K562 (cell line): Measurements from ENCODE around the gene METRNL. TPM values are rescaled to one million over a fixed set of nuclear protein-coding genes. Genes with fewer than 3 reads are reported as not detected.
A peak's percentile ranks its signal among the peaks of the same experiment; 100 is the strongest.

Source experiments
- ATAC-seq: fragments of 200-7000 bp; cut with Tn5 transposase; 3 replicates; pipeline ENCODE4 v1.9.1; 2020; ENCODE audit warnings: moderate library complexity
- BruUV-seq: library from RNA; stranded (reverse); fragments of 400-500 nt; replicated peaks from 2 replicates; lab custom pipeline; 2021; lab: Mats Ljungman, UMichigan
- CTCF ChIA-PET: fragments of 300-600 bp; formaldehyde crosslinking; extraction: SDS; loops from one replicate; lab custom pipeline; 2021; ENCODE audit warnings: low intra/inter-chr PET ratio; lab: Yijun Ruan, JAX
- POLR2A ChIA-PET: fragments of 300-600, 350-650 bp; sonication (Branson Sonifier 250); formaldehyde crosslinking; extraction: SDS; loops from one replicate; lab custom pipeline; 2021; ENCODE audit warnings: antibody characterized with exemption, inconsistent platforms; lab: Yijun Ruan, JAX
- DNase-seq, 4 experiments: peaks; one replicate each; pipeline versions ENCODE4 v3.0.0 to v3.0.0-alpha.2; 2011 to 2018; ENCODE audit warnings: low spot score in 3 of 4, mixed read lengths in 3 of 4; ENCODE audit errors: extremely low read depth in 1 of 4
- FAIRE-seq: peaks from 2 replicates; lab custom pipeline; 2011; peaks lifted over from hg19 to GRCh38; lab: Jason Lieb, UNC
- H2AFZ ChIP-seq: 2 replicates; pipeline ENCODE4 v1.6.0; 2011; ENCODE audit warnings: low read depth, low read length, control low read depth, inconsistent platforms
- H3K27ac ChIP-seq: fragments of 200-600 bp; 3 replicates; pipeline ENCODE4 v1.8.0; 2011; ENCODE audit warnings: low read depth, mild to moderate bottlenecking, control low read depth, inconsistent platforms, low read length, moderate library complexity, mixed read lengths; ENCODE audit errors: extremely low read depth
- H3K27me3 ChIP-seq, 2 experiments: fragments of 300-600 bp in 1 of 2; 2 replicates in 1 of 2; 3 replicates in 1 of 2; pipeline versions ENCODE4 v1.6.0 to v1.8.0; 2011; ENCODE audit warnings: inconsistent platforms in 2 of 2, low read length in 2 of 2, mild to moderate bottlenecking in 1 of 2, mixed read lengths in 1 of 2, moderate library complexity in 1 of 2; ENCODE audit not compliant: control insufficient read depth in 2 of 2, insufficient read depth in 2 of 2
- H3K36me3 ChIP-seq: fragments of 300-600 bp; 3 replicates; pipeline ENCODE4 v1.8.0; 2011; ENCODE audit warnings: mild to moderate bottlenecking, low read length, inconsistent platforms; ENCODE audit not compliant: control insufficient read depth, insufficient read depth
- H3K4me1 ChIP-seq, 2 experiments: fragments of 200-600 bp in 1 of 2; replicated peaks in 1 of 2; 2 replicates in 1 of 2; 3 replicates in 1 of 2; pipeline versions ENCODE4 v1.5.1 to v1.8.0; 2011; ENCODE audit warnings: inconsistent platforms in 2 of 2, low read length in 2 of 2, mild to moderate bottlenecking in 1 of 2, mixed read lengths in 1 of 2, moderate library complexity in 1 of 2; ENCODE audit not compliant: control insufficient read depth in 2 of 2, insufficient read depth in 2 of 2
- H3K4me2 ChIP-seq: 2 replicates; pipeline ENCODE4 v1.6.1; 2011; ENCODE audit warnings: low read length, control low read depth, inconsistent platforms, mixed read lengths; ENCODE audit not compliant: insufficient read depth
- H3K4me3 ChIP-seq: fragments of 200-600 bp; sonication (generic), shearing (Covaris generic); 2 replicates; pipeline ENCODE4 v1.5.1; 2016; ENCODE audit warnings: control low read depth, inconsistent platforms
- H3K79me2 ChIP-seq: fragments of 200-600 bp; 3 replicates; pipeline ENCODE4 v1.8.0; 2011; ENCODE audit warnings: low read length, inconsistent platforms; ENCODE audit not compliant: control insufficient read depth, insufficient read depth
- H3K9ac ChIP-seq, 2 experiments: 2 replicates each; pipeline versions ENCODE4 v1.6.0 to v1.6.1; 2011; ENCODE audit warnings: low read depth in 2 of 2, low read length in 2 of 2, control low read depth in 1 of 2, inconsistent platforms in 1 of 2, mild to moderate bottlenecking in 1 of 2, mixed read lengths in 1 of 2; ENCODE audit not compliant: insufficient read depth in 1 of 2
- H3K9me1 ChIP-seq: one replicate; pipeline ENCODE4 v1.6.0; 2011; ENCODE audit warnings: inconsistent platforms, mild to moderate bottlenecking, low read length, moderate library complexity; ENCODE audit not compliant: control insufficient read depth, insufficient read depth
- H3K9me3 ChIP-seq: replicated peaks from 2 replicates; pipeline ENCODE4 v1.5.1; 2011; ENCODE audit warnings: low read depth, low read length, inconsistent platforms; ENCODE audit not compliant: control insufficient read depth, insufficient read depth
- H4K20me1 ChIP-seq: replicated peaks from 2 replicates; pipeline ENCODE4 v1.6.1; 2011; ENCODE audit warnings: low read length, inconsistent platforms, mixed read lengths; ENCODE audit not compliant: control insufficient read depth, insufficient read depth
- ARID3A ChIP-seq: IDR thresholded peaks from 2 replicates; pipeline ENCODE4 v1.6.1; 2012; ENCODE audit warnings: low read depth, low read length, improper control_type of control experiment, borderline replicate concordance
- CC2D1A ChIP-seq: fragments of 450-650 bp; IDR thresholded peaks from 2 replicates; pipeline ENCODE4 v1.6.1; 2017; ENCODE audit warnings: mild to moderate bottlenecking
- GABPA ChIP-seq: fragments of 200-800 bp; sonication (Bioruptor generic); conservative IDR thresholded peaks from 2 replicates; pipeline ENCODE4 v1.6.1; 2016; ENCODE audit warnings: low read depth, missing genetic modification characterization, missing compliant biosample characterization
- NCOA1 ChIP-seq: fragments of 450-650 bp; IDR thresholded peaks from 2 replicates; pipeline ENCODE4 v1.6.1; 2016; ENCODE audit warnings: low read depth
- NR4A1 ChIP-seq, 2 experiments: fragments of 250-450 bp in 1 of 2; fragments of 450-650 bp in 1 of 2; sonication (Bioruptor Pico) in 1 of 2; IDR thresholded peaks; 2 replicates each; pipeline versions ENCODE4 v1.4.0 to v1.6.1; 2016 to 2020; ENCODE audit warnings: mild to moderate bottlenecking in 2 of 2, missing compliant biosample characterization in 1 of 2, missing genetic modification characterization in 1 of 2, moderate library complexity in 1 of 2
- RBM22 ChIP-seq: fragments of 200-400 bp; formaldehyde crosslinking; IDR thresholded peaks from 2 replicates; pipeline ENCODE4 v1.6.1; 2018; ENCODE audit warnings: low read length, low read depth; ENCODE audit not compliant: poor library complexity, severe bottlenecking
- RFX5 ChIP-seq: IDR thresholded peaks from 2 replicates; pipeline ENCODE4 v1.6.1; 2011; ENCODE audit warnings: low read depth, mild to moderate bottlenecking, improper control_type of control experiment, low read length
- SMARCE1 ChIP-seq: fragments of 450-650 bp; IDR thresholded peaks from 2 replicates; pipeline ENCODE4 v1.7.1; 2016; ENCODE audit warnings: mild to moderate bottlenecking
- WGBS: fragments of 100-300 bp; shearing (Covaris generic); methylation state at CpG from one replicate; pipeline ENCODE4 v1.1.6; 2016; ENCODE audit warnings: low coverage, mixed read lengths; ENCODE audit not compliant: insufficient coverage; ENCODE audit errors: missing lambda C conversion rate; 5-methylcytosine and 5-hydroxymethylcytosine counted together
- in situ Hi-C: fragments of 300-500 bp; cut with MboI; formaldehyde crosslinking; loops from 4 replicates; pipeline ENCODE4 v1.15.0; 2018; ENCODE audit warnings: inconsistent platforms, mixed read lengths
- intact Hi-C: fragments of 100-400 bp; cut with micrococcal nuclease; formaldehyde crosslinking; loops from 2 replicates; pipeline ENCODE4 v1.14.2; 2022
- polyA plus RNA-seq, 8 experiments: library from polyadenylated mRNA; depleted of rRNA in 4 of 8; stranded (reverse) in 5 of 8; unstranded in 3 of 8; fragments of >200 nt; fragmentation: Nextera tagmentation in 2 of 8; fragmentation: Illumina TruSeq in 1 of 8; extraction: Ambion mirVana in 2 of 8; extraction: Trizol in 1 of 8; gene quantifications; 2 replicates each; pipeline versions ENCODE4 v1.2.1 to v1.2.3, GENCODE V29; 2011 to 2014; ENCODE audit warnings: inconsistent platforms in 1 of 8, missing spikeins in 1 of 8
- total RNA-seq, 7 experiments: library from RNA; depleted of rRNA in 6 of 7; stranded (reverse); fragments of >200 nt in 6 of 7; fragmentation: Illumina TruSeq in 2 of 7; extraction: Trizol in 2 of 7; gene quantifications; 2 replicates each; pipeline versions ENCODE4 v1.2.1 to v1.2.3, GENCODE V29; 2011 to 2021; ENCODE audit warnings: low replicate concordance in 1 of 7
- TF ChIP-seq, protein P1 (sequence below): fragments of 250-450 bp; sonication (Bioruptor Pico); IDR thresholded peaks from 2 replicates; pipeline ENCODE4 v1.5.0; 2021; ENCODE audit warnings: mild to moderate bottlenecking, moderate library complexity

The METRNL gene
- total and polyA plus RNA-seq, 9 of the 15 experiments (the other 6 are each of a cell fraction or from before 2014, with no cell fraction given) = 0.17 to 31.8 (median 2.9) TPM

DNA sequence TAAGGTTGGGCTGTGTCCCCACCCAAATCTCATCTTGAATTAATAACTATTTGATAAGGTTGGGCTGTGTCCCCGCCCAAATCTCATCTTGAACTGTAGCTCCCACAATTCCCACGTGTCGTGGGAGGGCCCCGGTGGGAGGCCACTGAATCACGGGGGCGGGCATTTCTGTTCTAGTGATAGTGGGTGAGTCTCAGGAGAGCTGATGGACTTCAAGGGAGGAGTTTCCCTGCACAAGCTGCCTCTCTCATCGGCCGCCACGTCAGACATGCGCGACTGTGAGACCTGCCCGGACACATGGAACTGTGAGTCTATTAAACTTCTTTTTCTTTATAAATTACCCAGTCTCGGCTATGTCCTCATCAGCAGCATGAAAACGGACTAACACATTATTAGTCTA is 44.9 kb upstream of the METRNL start:
- 0 out of 2 replicates have a peak, but pooled peaks have one; percentile 2 for TF ChIP-seq CC2D1A
- no peak for TF ChIP-seq NR4A1 (CRISPR knock-in tag; IDR thresholded peaks at IDR 0.05)
- TF ChIP-seq NR4A1 (tag; IDR thresholded peaks at IDR 0.05) = no peak
- TF ChIP-seq, all 486 proteins: peak for 1
- H3K27me3 ChIP-seq = no peaks in the 10 kb centered on the region
- POLR2A ChIA-PET = interaction anchor here (1.1 to 1.4 kb wide), 3 partner anchors 11 to 25 kb away, joined by 3 to 7 read pairs (median 5); no protein-coding TSS in a partner anchor
- intact Hi-C loops = no loop called here
- CTCF ChIA-PET = interaction anchor here (0.7 kb wide), 1 partner anchor 1036 kb away, joined by 3 read pairs; no protein-coding TSS in a partner anchor
- no peak overlapping the region for H3K9ac ChIP-seq
- peaks cover 36% of the 10 kb centered on the region; the same call in 2 of the 3 replicates for H3K36me3 ChIP-seq
- DNase-seq (no peak), FAIRE-seq (no peak), ATAC-seq (no peak)
- no peaks in the 10 kb centered on the region for H4K20me1 ChIP-seq
- in situ Hi-C loops = no loop called here
- H3K4me2 ChIP-seq = no peak overlapping the region
- H3K4me1 ChIP-seq = peaks cover 0 to 5% of the 10 kb centered on the region in 2 experiments; a peak in 2 of 5 replicates
- H2AFZ ChIP-seq = no peak overlapping the region
- TSS peak; percentile 30 for BruUV-seq
- H3K79me2 ChIP-seq = no peaks in the 10 kb centered on the region
- H3K4me3 ChIP-seq = no peak overlapping the region
- 80% methylated on average over 11 of the region's 14 CpGs for WGBS
- no peaks in the 10 kb centered on the region for H3K9me1 ChIP-seq
- peaks cover 2% of the 10 kb centered on the region; the same call in 1 of the 2 replicates for H3K9me3 ChIP-seq
- no peak overlapping the region for H3K27ac ChIP-seq

GRCh38 chr17:83035722-83036121 is 43.7 kb upstream of the METRNL start:
- no peak overlapping the region for H3K9ac ChIP-seq
- H3K27me3 ChIP-seq = no peaks in the 10 kb centered on the region
- CTCF ChIA-PET = no interaction called here
- intact Hi-C loops = no loop called here
- no peaks in the 10 kb centered on the region for H3K9me1 ChIP-seq
- H3K4me1 ChIP-seq = no peaks in the 10 kb centered on the region; a peak in 1 of 5 replicates
- H3K79me2 ChIP-seq = no peaks in the 10 kb centered on the region
- H4K20me1 ChIP-seq = no peaks in the 10 kb centered on the region
- no peak overlapping the region for H3K4me2 ChIP-seq
- FAIRE-seq (no peak), ATAC-seq (no peak), DNase-seq (no peak)
- no peak overlapping the region for H2AFZ ChIP-seq
- H3K9me3 ChIP-seq = peaks cover 2% of the 10 kb centered on the region; the same call in 1 of the 2 replicates
- H3K4me3 ChIP-seq = no peak overlapping the region
- in situ Hi-C loops = no loop called here
- H3K36me3 ChIP-seq = peaks cover 42% of the 10 kb centered on the region; the same call in 2 of the 3 replicates
- WGBS = 97% methylated on average over 13 of the region's 13 CpGs
- BruUV-seq = no TSS peak
- POLR2A ChIA-PET = interaction anchor here (1.4 kb wide), 1 partner anchor 10 kb away, joined by 5 read pairs; no protein-coding TSS in a partner anchor
- no peak overlapping the region for H3K27ac ChIP-seq
- no peak for TF ChIP-seq RFX5
- no peak for TF ChIP-seq SMARCE1
- no peak for TF ChIP-seq RBM22
- no peak for TF ChIP-seq GABPA (tag)
- no peak for TF ChIP-seq NCOA1
- TF ChIP-seq, protein P1, sequence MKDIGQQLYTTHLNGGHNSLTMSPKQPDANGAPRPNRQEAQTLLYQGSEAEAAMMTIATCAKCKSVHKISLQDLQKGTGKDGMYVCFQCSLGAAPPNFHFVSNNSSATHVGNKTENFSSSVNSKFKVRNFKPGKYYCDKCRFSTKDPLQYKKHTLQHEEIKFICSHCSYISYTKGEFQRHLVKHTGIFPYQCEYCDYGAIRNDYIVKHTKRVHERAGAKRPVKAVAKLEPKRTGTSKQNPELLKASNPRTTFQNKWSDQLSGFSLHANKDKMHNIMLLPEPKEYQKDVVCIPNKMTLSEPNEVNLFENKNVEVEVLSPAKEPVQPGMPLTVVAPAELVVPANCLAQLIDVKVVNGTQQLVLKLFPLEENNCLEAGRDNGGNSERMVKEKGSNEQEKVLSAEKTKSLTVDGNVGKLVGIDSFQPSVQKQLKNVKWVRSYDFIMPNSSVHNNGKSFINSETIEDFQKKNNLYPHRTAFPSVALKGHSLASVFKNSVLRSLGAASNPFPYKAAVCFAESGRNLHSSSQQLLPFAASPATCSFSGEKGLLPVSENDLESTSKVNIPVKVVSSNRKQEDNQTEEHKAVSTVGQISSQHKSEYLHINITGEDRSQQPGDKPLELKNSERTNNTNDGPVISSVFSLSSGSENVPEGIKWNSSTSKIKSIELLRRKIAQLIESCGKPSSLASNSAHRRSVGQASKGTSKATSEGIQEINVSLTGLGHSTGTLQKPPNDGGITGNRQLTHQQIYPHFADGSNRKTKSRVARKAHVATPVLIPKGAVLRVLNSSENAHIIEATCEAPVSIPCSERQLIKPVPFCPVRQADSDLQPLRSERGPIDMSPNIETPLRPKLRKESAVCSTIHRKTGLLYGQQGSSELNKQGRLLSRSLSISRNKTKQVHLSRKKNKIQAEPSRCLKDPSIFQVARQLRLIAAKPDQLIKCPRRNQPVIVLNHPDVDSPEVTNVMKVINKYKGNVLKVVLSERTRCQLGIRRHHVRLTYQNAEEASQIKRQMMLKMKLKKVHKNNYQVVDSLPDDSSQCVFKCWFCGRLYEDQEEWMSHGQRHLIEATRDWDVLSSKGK (CRISPR knock-in tag) = no peak
- TF ChIP-seq ARID3A = no peak
